Pancreas (tissue), 10 donors: Measurements from ENCODE around the gene RNPS1. TPM values are rescaled to one million over a fixed set of nuclear protein-coding genes. Genes with fewer than 3 reads are reported as not detected.

ENCODE experiments used
- ATAC-seq, 4 donors: fragments of 200-7000 bp; cut with Tn5 transposase; one replicate each; pipeline versions ENCODE4 v1.8.0 to v1.9.1; 2020; ENCODE audit warnings: mild to moderate bottlenecking in 4 of 4, moderate library complexity in 4 of 4
- DNase-seq, 6 donors: peaks; one replicate each; pipeline ENCODE4 v3.0.0-alpha.2; 2020
- FAIRE-seq: peaks from 2 replicates; lab custom pipeline; 2012; peaks lifted over from hg19 to GRCh38; lab: Jason Lieb, UNC
- H3K27ac ChIP-seq, 4 donors: fragments of 200-600 bp; sonication (generic); 1 replicate in 3 of 4; 2 replicates in 1 of 4; pipeline versions ENCODE4 v1.5.0 to v1.8.0; 2020
- H3K27me3 ChIP-seq, 4 donors: fragments of 200-600 bp; one replicate each; pipeline ENCODE4 v1.8.0; 2021
- H3K36me3 ChIP-seq, 3 donors: fragments of 200-600 bp; sonication (generic) in 1 of 3; one replicate each; pipeline versions ENCODE4 v1.5.0 to v1.8.0; 2020 to 2021
- H3K4me1 ChIP-seq, 3 donors: fragments of 200-600 bp; one replicate each; pipeline ENCODE4 v1.8.0; 2021
- H3K4me3 ChIP-seq, 4 donors: fragments of 200-600 bp; sonication (generic) in 2 of 4; one replicate each; pipeline versions ENCODE4 v1.5.0 to v1.8.0; 2020 to 2021
- H3K9me3 ChIP-seq, 4 donors: fragments of 200-600 bp; one replicate each; pipeline ENCODE4 v1.8.0; 2021
- WGBS, 2 donors: extraction: QIAGEN DNeasy Blood & Tissue Kit; methylation state at CpG; one replicate each; pipeline ENCODE4 v1.1.7; 2013; 5-methylcytosine and 5-hydroxymethylcytosine counted together
- intact Hi-C, 3 donors: fragments of 100-400 bp; cut with DNase I; formaldehyde crosslinking; loops; one replicate each; pipeline versions ENCODE4 v1.11.1 to v1.14.2; 2022
- polyA plus RNA-seq, 2 donors: library from polyadenylated mRNA; stranded (reverse); fragments of 200-250 nt; gene quantifications; one replicate each; pipeline ENCODE4 v1.2.3, GENCODE V29; 2013
- total RNA-seq, 6 donors: library from RNA; stranded (reverse); fragmentation: NEBNext Ultra II Directional in 4 of 6; extraction: Animal tissue kit (Norgen Biotek cat#: 25700) in 4 of 6; gene quantifications; one replicate each; pipeline versions ENCODE4 v1.2.1 to v1.2.4, GENCODE V29; 2021 to 2023
- TF ChIP-seq, protein P1 (sequence below), 4 donors: fragments of 200-600 bp; sonication (generic) in 3 of 4; IDR thresholded peaks; one replicate each; pipeline versions ENCODE4 v1.5.0 to v1.8.0; 2021; ENCODE audit warnings: antibody characterized with exemption in 4 of 4
- donor health status: healthy with polysubstance abuse.
- donor health status: DM: no; HTN: no; CAD: no; lungs with moderate emphysema.
- donor health status: DM: no; HTN: no; CAD: no.
- donor health status: control.
- donor health status: control.
- donor health status: Bipolar disorder and iron deficiency.
- donor health status: DM: yes; HTN: yes; CAD: no.
- donor health status: DM: no; HTN: no; CAD: no.
- donor health status: DM: no; HTN: no; CAD: no.
- donor health status: DM: yes; HTN: yes; CAD: no.

Gene RNPS1
- total and polyA plus RNA-seq, 8 donors: 36.0 to 103 (median 54.3) TPM

DNA sequence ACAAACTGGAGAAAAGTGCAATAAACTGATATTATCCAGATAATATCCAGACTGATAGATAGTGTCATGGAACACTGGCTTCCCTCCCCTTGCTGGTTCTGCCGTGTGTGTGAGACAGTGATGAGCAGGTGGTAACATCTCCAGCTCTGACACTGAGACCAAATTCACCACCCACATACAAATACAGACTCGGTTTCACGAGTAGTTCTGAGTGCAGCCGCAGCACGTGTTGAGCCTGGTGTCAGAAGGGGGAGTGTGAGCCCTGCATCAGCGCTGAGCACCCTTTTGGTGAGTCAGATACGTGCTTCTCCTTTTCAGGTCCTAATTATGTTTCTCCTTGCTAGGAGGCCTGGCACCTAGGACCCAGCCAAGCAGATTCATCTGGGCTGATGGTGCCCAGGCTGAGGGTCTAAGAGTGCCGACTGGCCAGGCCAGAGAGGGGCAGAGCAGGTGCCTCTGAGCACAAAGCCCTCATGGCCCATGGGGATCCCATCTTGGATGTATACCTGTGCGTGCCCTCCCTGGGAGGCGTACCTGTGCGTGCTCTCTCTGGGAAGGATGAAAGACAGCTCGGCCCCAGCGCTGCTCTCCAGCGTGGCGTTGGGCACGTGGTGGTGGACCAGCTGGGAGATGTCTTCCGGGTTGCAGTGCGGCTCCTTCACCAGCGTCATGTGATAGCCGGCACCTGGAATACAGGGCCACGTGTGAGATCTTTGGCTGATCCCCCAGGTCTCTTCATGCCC, 27.3 kb upstream of the RNPS1 start:
- H3K4me1 ChIP-seq: no peaks in the 10 kb centered on the region
- ATAC-seq (no peak), FAIRE-seq (no peak), DNase-seq (no peak)
- no peaks in the 10 kb centered on the region for H3K27me3 ChIP-seq
- intact Hi-C loops: no loop called here
- TF ChIP-seq, protein P1, sequence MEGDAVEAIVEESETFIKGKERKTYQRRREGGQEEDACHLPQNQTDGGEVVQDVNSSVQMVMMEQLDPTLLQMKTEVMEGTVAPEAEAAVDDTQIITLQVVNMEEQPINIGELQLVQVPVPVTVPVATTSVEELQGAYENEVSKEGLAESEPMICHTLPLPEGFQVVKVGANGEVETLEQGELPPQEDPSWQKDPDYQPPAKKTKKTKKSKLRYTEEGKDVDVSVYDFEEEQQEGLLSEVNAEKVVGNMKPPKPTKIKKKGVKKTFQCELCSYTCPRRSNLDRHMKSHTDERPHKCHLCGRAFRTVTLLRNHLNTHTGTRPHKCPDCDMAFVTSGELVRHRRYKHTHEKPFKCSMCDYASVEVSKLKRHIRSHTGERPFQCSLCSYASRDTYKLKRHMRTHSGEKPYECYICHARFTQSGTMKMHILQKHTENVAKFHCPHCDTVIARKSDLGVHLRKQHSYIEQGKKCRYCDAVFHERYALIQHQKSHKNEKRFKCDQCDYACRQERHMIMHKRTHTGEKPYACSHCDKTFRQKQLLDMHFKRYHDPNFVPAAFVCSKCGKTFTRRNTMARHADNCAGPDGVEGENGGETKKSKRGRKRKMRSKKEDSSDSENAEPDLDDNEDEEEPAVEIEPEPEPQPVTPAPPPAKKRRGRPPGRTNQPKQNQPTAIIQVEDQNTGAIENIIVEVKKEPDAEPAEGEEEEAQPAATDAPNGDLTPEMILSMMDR (IDR thresholded peaks at IDR 0.05): no peak
- no peak overlapping the region for H3K4me3 ChIP-seq
- no peak overlapping the region for H3K27ac ChIP-seq
- peaks cover 0 to 10% (median 0%) of the 10 kb centered on the region in 3 donors for H3K36me3 ChIP-seq
- no peaks in the 10 kb centered on the region for H3K9me3 ChIP-seq
- 92 to 93% methylated on average over 21 of the region's 21 CpGs for WGBS, 2 donors

DNA sequence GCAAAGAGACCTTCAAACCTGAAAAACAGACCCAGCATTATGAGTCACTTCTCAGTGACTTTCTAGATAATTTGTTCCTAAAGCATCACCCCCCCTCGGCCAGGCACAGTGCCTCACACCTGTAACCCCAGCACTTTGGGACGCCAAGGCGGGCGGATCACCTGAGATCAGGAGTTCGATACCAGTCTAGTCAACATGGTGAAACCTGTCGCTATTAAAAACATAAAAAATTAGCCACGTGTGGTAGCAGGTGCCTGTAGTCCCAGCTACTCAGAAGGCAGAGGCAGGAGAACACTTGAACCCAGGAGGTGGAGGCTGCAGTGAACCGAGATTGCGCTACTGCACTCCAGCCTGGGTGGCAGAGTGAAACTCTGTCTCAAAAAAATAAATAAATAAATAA, 24.3 kb upstream of the RNPS1 start:
- FAIRE-seq (no peak), DNase-seq (no peak), ATAC-seq (no peak)
- Histone ChIP-seq H3K4me1 (no peaks in the 10 kb centered on the region), H3K9me3 (no peaks in the 10 kb centered on the region), H3K4me3 (no peak overlapping the region), H3K27ac (no peak overlapping the region), H3K27me3 (no peaks in the 10 kb centered on the region), H3K36me3 (peaks cover 0 to 10% (median 0%) of the 10 kb centered on the region in 3 donors)
- intact Hi-C loops: no loop called here
- TF ChIP-seq, protein P1 (IDR thresholded peaks at IDR 0.05): no peak
- WGBS, 2 donors: 86 to 91% methylated on average over 9 of the region's 9 CpGs

DNA sequence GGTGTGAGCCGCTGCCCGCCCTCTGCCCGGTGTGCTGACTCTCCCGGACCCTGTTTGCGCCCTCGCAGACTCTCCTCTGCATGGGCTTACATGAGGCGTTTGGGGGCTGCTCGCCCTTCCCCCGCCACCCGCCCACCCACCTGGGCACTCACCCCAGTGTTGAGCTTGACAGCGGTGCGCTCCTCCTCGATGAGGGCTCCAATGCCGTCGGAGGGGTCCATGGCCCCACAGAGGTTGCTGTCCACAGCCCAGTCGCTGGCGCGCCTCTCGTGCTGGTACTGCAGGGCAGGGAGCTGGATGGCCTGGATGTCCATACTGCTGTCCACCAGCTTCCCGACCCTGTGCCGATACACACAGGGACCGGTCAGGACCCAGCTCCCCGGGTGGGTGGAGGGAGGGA, 21.4 kb upstream of the RNPS1 start:
- intact Hi-C loops: loop anchor here in 1 of 3 donors (10.0 kb wide), 1 partner anchor 146 kb away; no protein-coding TSS in a partner anchor
- no peak for DNase-seq
- no peaks in the 10 kb centered on the region for H3K9me3 ChIP-seq
- H3K36me3 ChIP-seq: peaks cover 0 to 10% (median 0%) of the 10 kb centered on the region in 3 donors
- FAIRE-seq: no peak
- WGBS, 2 donors: 95 to 96% methylated on average over 23 of the region's 23 CpGs
- H3K4me3 ChIP-seq: no peak overlapping the region
- H3K27ac ChIP-seq: no peak overlapping the region
- TF ChIP-seq, protein P1 (IDR thresholded peaks at IDR 0.05): no peak
- H3K27me3 ChIP-seq: no peaks in the 10 kb centered on the region
- ATAC-seq: no peak
- H3K4me1 ChIP-seq: no peaks in the 10 kb centered on the region

DNA sequence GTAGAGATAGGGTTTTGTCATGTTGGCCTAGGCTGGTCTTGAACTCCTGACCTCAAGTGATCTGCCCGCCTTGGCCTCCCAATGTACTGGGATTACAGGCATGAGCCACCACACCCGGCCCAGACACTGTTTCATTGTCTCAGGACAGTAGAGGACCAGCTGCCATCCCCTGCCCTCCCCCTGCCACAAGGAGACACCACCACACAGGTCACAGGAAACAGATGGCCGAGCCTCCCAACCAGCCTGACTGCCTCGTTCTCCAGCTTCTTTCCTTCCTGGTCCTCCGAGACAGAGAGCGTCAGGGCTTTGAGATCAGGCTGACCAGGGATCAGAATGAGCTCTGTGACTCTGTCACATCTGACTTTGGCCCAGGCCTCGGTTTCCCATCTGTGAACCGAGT, 20.8 kb upstream of the RNPS1 start:
- intact Hi-C loops: loop anchor here in 1 of 3 donors (10.0 kb wide), 1 partner anchor 146 kb away; no protein-coding TSS in a partner anchor
- no peak for FAIRE-seq
- no peak for DNase-seq
- no peak for ATAC-seq
- peaks cover 0 to 10% (median 0%) of the 10 kb centered on the region in 3 donors for H3K36me3 ChIP-seq
- H3K27ac ChIP-seq: no peak overlapping the region
- no peaks in the 10 kb centered on the region for H3K4me1 ChIP-seq
- TF ChIP-seq, protein P1 (IDR thresholded peaks at IDR 0.05): no peak
- 88% methylated on average over 8 of the region's 8 CpGs for WGBS, 2 donors
- H3K27me3 ChIP-seq: no peaks in the 10 kb centered on the region
- no peaks in the 10 kb centered on the region for H3K9me3 ChIP-seq
- no peak overlapping the region for H3K4me3 ChIP-seq
